HepG2 (cell line): ENCODE results near the gene MEA1. TPM values are rescaled to one million over a fixed set of nuclear protein-coding genes. Genes with fewer than 3 reads are reported as not detected.

Experiments
- EZH2 ChIP-seq: conservative IDR thresholded peaks from 2 replicates; pipeline ENCODE4 v1.6.1; 2012; ENCODE audit warnings: mild to moderate bottlenecking, low read depth, low read length, moderate library complexity
- FOXO1 ChIP-seq: sonication (generic); formaldehyde crosslinking; IDR thresholded peaks from 2 replicates; pipeline ENCODE4 v1.4.0; 2020; ENCODE audit warnings: missing genetic modification reagents
- KDM4B ChIP-seq: sonication (generic); formaldehyde crosslinking; IDR thresholded peaks from 2 replicates; pipeline ENCODE4 v1.4.0; 2020; ENCODE audit warnings: missing genetic modification reagents
- MNT ChIP-seq: fragments of 450-650 bp; IDR thresholded peaks from 2 replicates; pipeline ENCODE4 v1.6.1; 2016
- MTERF4 ChIP-seq: sonication (generic); formaldehyde crosslinking; IDR thresholded peaks from 2 replicates; pipeline ENCODE4 v1.8.0; 2023; ENCODE audit warnings: mild to moderate bottlenecking, missing genetic modification reagents
- NCOA5 ChIP-seq: sonication (generic); formaldehyde crosslinking; IDR thresholded peaks from 2 replicates; pipeline ENCODE4 v1.4.0; 2020; ENCODE audit warnings: missing genetic modification reagents
- TAF1 ChIP-seq: sonication (generic); formaldehyde crosslinking; IDR thresholded peaks from 2 replicates; pipeline ENCODE4 v1.4.0; 2020; ENCODE audit warnings: missing genetic modification reagents
- TOPORS ChIP-seq: sonication (generic); formaldehyde crosslinking; IDR thresholded peaks from 2 replicates; pipeline ENCODE4 v1.8.0; 2023; ENCODE audit warnings: mild to moderate bottlenecking, missing genetic modification reagents
- ZFP90 ChIP-seq: sonication (generic); formaldehyde crosslinking; IDR thresholded peaks from 2 replicates; pipeline ENCODE4 v1.8.0; 2022; ENCODE audit warnings: missing genetic modification reagents, mild to moderate bottlenecking, inconsistent platforms, borderline replicate concordance
- ZNF33B ChIP-seq: sonication (generic); formaldehyde crosslinking; IDR thresholded peaks from 2 replicates; pipeline ENCODE4 v1.5.1; 2020; ENCODE audit warnings: mild to moderate bottlenecking, missing genetic modification reagents
- ZNF430 ChIP-seq: sonication (generic); formaldehyde crosslinking; IDR thresholded peaks from 2 replicates; pipeline ENCODE4 v1.9.0; 2021; ENCODE audit warnings: mild to moderate bottlenecking, missing genetic modification reagents
- ZNF768 ChIP-seq: sonication (generic); formaldehyde crosslinking; IDR thresholded peaks from 2 replicates; pipeline ENCODE4 v1.4.0; 2020; ENCODE audit warnings: missing genetic modification reagents
- polyA plus RNA-seq, 8 experiments: library from polyadenylated mRNA; depleted of rRNA in 3 of 8; stranded (reverse) in 7 of 8; unstranded in 1 of 8; fragments of >200 nt; fragmentation: Illumina TruSeq in 4 of 8; extraction: Trizol in 4 of 8; gene quantifications; 2 replicates each; pipeline versions ENCODE4 v1.2.1 to v1.2.3, GENCODE V29; 2011 to 2016; ENCODE audit warnings: low read depth in 4 of 8, missing spikeins in 1 of 8, mixed read lengths in 1 of 8; ENCODE audit not compliant: insufficient read depth in 1 of 8
- total RNA-seq, 5 experiments: library from RNA; depleted of rRNA; stranded (reverse); fragments of >200 nt; fragmentation: Illumina TruSeq; extraction: Trizol; gene quantifications; 2 replicates each; pipeline ENCODE4 v1.2.3, GENCODE V29; 2016; ENCODE audit warnings: low read depth in 1 of 5
- TF ChIP-seq, protein P1 (sequence below): sonication (generic); formaldehyde crosslinking; IDR thresholded peaks from 2 replicates; pipeline ENCODE4 v1.9.0; 2021; ENCODE audit warnings: mild to moderate bottlenecking, missing genetic modification reagents
- TF ChIP-seq, protein P2 (sequence below): sonication (generic); formaldehyde crosslinking; IDR thresholded peaks from 2 replicates; pipeline ENCODE4 v1.5.0; 2020; ENCODE audit warnings: mild to moderate bottlenecking, missing genetic modification reagents
- TF ChIP-seq, protein P3 (sequence below): sonication (generic); formaldehyde crosslinking; IDR thresholded peaks from 2 replicates; pipeline ENCODE4 v1.5.0; 2020; ENCODE audit warnings: missing genetic modification reagents
- TF ChIP-seq, protein P4 (sequence below): sonication (generic); formaldehyde crosslinking; IDR thresholded peaks from 2 replicates; pipeline ENCODE4 v1.4.0; 2020; ENCODE audit warnings: mild to moderate bottlenecking, missing genetic modification reagents

MEA1 gene
- total and polyA plus RNA-seq, 2 of the 13 experiments (the other 11 are each of a cell fraction or from before 2014, with no cell fraction given): 75.6 to 86.2 TPM

GRCh38 chr6:42984924-42985475 is 28.7 kb downstream of the MEA1 start (continued):
- TF ChIP-seq, protein P1, sequence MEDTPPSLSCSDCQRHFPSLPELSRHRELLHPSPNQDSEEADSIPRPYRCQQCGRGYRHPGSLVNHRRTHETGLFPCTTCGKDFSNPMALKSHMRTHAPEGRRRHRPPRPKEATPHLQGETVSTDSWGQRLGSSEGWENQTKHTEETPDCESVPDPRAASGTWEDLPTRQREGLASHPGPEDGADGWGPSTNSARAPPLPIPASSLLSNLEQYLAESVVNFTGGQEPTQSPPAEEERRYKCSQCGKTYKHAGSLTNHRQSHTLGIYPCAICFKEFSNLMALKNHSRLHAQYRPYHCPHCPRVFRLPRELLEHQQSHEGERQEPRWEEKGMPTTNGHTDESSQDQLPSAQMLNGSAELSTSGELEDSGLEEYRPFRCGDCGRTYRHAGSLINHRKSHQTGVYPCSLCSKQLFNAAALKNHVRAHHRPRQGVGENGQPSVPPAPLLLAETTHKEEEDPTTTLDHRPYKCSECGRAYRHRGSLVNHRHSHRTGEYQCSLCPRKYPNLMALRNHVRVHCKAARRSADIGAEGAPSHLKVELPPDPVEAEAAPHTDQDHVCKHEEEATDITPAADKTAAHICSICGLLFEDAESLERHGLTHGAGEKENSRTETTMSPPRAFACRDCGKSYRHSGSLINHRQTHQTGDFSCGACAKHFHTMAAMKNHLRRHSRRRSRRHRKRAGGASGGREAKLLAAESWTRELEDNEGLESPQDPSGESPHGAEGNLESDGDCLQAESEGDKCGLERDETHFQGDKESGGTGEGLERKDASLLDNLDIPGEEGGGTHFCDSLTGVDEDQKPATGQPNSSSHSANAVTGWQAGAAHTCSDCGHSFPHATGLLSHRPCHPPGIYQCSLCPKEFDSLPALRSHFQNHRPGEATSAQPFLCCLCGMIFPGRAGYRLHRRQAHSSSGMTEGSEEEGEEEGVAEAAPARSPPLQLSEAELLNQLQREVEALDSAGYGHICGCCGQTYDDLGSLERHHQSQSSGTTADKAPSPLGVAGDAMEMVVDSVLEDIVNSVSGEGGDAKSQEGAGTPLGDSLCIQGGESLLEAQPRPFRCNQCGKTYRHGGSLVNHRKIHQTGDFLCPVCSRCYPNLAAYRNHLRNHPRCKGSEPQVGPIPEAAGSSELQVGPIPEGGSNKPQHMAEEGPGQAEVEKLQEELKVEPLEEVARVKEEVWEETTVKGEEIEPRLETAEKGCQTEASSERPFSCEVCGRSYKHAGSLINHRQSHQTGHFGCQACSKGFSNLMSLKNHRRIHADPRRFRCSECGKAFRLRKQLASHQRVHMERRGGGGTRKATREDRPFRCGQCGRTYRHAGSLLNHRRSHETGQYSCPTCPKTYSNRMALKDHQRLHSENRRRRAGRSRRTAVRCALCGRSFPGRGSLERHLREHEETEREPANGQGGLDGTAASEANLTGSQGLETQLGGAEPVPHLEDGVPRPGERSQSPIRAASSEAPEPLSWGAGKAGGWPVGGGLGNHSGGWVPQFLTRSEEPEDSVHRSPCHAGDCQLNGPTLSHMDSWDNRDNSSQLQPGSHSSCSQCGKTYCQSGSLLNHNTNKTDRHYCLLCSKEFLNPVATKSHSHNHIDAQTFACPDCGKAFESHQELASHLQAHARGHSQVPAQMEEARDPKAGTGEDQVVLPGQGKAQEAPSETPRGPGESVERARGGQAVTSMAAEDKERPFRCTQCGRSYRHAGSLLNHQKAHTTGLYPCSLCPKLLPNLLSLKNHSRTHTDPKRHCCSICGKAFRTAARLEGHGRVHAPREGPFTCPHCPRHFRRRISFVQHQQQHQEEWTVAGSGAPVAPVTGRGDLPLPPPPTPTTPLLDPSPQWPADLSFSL: no peak; the same call in 1 of the 2 replicates
- TF ChIP-seq KDM4B (CRISPR knock-in tag) (no peak), ZNF430 (peak; percentile 40; the same call in 1 of the 2 replicates), FOXO1 (peak; percentile 6; the same call in 1 of the 2 replicates), NCOA5 (no peak), EZH2 (no peak), ZFP90 (CRISPR knock-in tag) (no peak), MNT (no peak), ZNF33B (CRISPR knock-in tag) (no peak), MTERF4 (0 out of 2 replicates have a peak, but pooled peaks have one; percentile 56), TAF1 (CRISPR knock-in tag) (no peak), ZNF768 (CRISPR knock-in tag) (peak; percentile 95), TOPORS (no peak)
- TF ChIP-seq, protein P2, sequence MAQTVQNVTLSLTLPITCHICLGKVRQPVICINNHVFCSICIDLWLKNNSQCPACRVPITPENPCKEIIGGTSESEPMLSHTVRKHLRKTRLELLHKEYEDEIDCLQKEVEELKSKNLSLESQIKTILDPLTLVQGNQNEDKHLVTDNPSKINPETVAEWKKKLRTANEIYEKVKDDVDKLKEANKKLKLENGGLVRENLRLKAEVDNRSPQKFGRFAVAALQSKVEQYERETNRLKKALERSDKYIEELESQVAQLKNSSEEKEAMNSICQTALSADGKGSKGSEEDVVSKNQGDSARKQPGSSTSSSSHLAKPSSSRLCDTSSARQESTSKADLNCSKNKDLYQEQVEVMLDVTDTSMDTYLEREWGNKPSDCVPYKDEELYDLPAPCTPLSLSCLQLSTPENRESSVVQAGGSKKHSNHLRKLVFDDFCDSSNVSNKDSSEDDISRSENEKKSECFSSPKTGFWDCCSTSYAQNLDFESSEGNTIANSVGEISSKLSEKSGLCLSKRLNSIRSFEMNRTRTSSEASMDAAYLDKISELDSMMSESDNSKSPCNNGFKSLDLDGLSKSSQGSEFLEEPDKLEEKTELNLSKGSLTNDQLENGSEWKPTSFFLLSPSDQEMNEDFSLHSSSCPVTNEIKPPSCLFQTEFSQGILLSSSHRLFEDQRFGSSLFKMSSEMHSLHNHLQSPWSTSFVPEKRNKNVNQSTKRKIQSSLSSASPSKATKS (CRISPR knock-in tag): no peak
- TF ChIP-seq, protein P3, sequence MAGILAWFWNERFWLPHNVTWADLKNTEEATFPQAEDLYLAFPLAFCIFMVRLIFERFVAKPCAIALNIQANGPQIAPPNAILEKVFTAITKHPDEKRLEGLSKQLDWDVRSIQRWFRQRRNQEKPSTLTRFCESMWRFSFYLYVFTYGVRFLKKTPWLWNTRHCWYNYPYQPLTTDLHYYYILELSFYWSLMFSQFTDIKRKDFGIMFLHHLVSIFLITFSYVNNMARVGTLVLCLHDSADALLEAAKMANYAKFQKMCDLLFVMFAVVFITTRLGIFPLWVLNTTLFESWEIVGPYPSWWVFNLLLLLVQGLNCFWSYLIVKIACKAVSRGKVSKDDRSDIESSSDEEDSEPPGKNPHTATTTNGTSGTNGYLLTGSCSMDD (CRISPR knock-in tag): no peak
- TF ChIP-seq, protein P4, sequence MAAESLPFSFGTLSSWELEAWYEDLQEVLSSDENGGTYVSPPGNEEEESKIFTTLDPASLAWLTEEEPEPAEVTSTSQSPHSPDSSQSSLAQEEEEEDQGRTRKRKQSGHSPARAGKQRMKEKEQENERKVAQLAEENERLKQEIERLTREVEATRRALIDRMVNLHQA (CRISPR knock-in tag): no peak
